CD4-positive, alpha-beta T cell treated with Interleukin-12 subunit alpha and Interleukin-12 subunit beta, for 1 hour (primary cell): ENCODE data around the gene PCDHGA11.
"Not testable (repeated sequence)": the region's sequence is repeated elsewhere in the genome, so short reads cannot be mapped to it uniquely, and the experiment has no call there.

Experiments
- DNase-seq: peaks from one replicate; pipeline ENCODE4 v3.0.0-alpha.2; 2020

PCDHGA11 gene

GRCh38 chr5:141432726-141433125 lies 11.9 kb downstream of the PCDHGA11 start:
- DNase-seq = not testable (repeated sequence)

GRCh38 chr5:141434006-141434405 lies 13.2 kb downstream of the PCDHGA11 start:
- DNase-seq = no peak

- no peak for DNase-seq
Measured at GRCh38 chr5:141437221-141437620, 16.4 kb downstream of the PCDHGA11 start.

GRCh38 chr5:141439411-141440141 lies 18.7 kb downstream of the PCDHGA11 start:
- DNase-seq = no peak

GRCh38 chr5:141440341-141440740 lies 19.5 kb downstream of the PCDHGA11 start:
- DNase-seq = no peak

GRCh38 chr5:141441571-141442170 lies 20.8 kb downstream of the PCDHGA11 start:
- no peak for DNase-seq

- no peak for DNase-seq
Measured at GRCh38 chr5:141465351-141465750, 44.5 kb downstream of the PCDHGA11 start.
